ENCODE results near the gene VN1R4. TPM values are rescaled to one million over a fixed set of nuclear protein-coding genes. Genes with fewer than 3 reads are reported as not detected.
"Not testable (repeated sequence)": the region's sequence is repeated elsewhere in the genome, so short reads cannot be mapped to it uniquely, and the experiment has no call there.

Gene VN1R4, protein sequence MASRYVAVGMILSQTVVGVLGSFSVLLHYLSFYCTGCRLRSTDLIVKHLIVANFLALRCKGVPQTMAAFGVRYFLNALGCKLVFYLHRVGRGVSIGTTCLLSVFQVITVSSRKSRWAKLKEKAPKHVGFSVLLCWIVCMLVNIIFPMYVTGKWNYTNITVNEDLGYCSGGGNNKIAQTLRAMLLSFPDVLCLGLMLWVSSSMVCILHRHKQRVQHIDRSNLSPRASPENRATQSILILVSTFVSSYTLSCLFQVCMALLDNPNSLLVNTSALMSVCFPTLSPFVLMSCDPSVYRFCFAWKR
- total RNA-seq: not detected

GRCh38 chr19:53267623-53268022, at the start of gene VN1R4:
Gene VN1R4, minus strand, starts transcription at chr19:53267723. Its CDS starts 58 bp downstream, at chr19:53267665.
- H3K27me3 ChIP-seq; H3K4me3 ChIP-seq; in situ Hi-C loops (cut with MboI; ENCODE audit: low pct_ligation_motif_present in 1 of 4, low pct_unique_long_range_greater_than_20kb in 1 of 4, low sequenced_read_pairs in 3 of 4); H3K36me3 ChIP-seq; H3K4me1 ChIP-seq; DNase-seq; H3K9me3 ChIP-seq; H3K27ac ChIP-seq; intact Hi-C loops (cut with DNase I; ENCODE audit: low total_unique reads): not testable (repeated sequence)
- WGBS, 2 donors (ENCODE audit: low coverage in 1 of 2): 89 to 90% methylated on average over 2 to 4 of the region's 5 CpGs

GRCh38 chr19:53311897-53312296, 44.4 kb upstream of the VN1R4 start:
- TF ChIP-seq POLR2A (IDR thresholded peaks at IDR 0.05) (no peak), POLR2AphosphoS5 (IDR thresholded peaks at IDR 0.05) (no peak), EP300 (IDR thresholded peaks at IDR 0.05; ENCODE audit: low read depth) (no peak), CTCF (IDR thresholded peaks at IDR 0.05) (no peak)
- Histone ChIP-seq H3K27me3 (peaks cover 14% of the 10 kb centered on the region), H3K27ac (no peak overlapping the region), H3K4me3 (no peak overlapping the region), H3K36me3 (no peaks in the 10 kb centered on the region), H3K4me1 (peaks cover 0 to 5% (median 2%) of the 10 kb centered on the region in 4 donors), H3K9me3 (peaks cover 3 to 4% of the 10 kb centered on the region in 2 donors)
- intact Hi-C loops (cut with DNase I; ENCODE audit: low total_unique reads): no loop called here
- 72 to 97% methylated on average over 4 to 12 of the region's 12 CpGs for WGBS, 2 donors (ENCODE audit: low coverage in 1 of 2)
- no peak for DNase-seq
- in situ Hi-C loops (cut with MboI; ENCODE audit: low pct_ligation_motif_present in 1 of 4, low pct_unique_long_range_greater_than_20kb in 1 of 4, low sequenced_read_pairs in 3 of 4): loop anchor here in 1 of 4 donors (5.0 kb wide), 1 partner anchor 40 kb away; no protein-coding TSS in a partner anchor

GRCh38 chr19:53311044-53311443, 43.5 kb upstream of the VN1R4 start:
- intact Hi-C loops (cut with DNase I; ENCODE audit: low total_unique reads): no loop called here

DNA sequence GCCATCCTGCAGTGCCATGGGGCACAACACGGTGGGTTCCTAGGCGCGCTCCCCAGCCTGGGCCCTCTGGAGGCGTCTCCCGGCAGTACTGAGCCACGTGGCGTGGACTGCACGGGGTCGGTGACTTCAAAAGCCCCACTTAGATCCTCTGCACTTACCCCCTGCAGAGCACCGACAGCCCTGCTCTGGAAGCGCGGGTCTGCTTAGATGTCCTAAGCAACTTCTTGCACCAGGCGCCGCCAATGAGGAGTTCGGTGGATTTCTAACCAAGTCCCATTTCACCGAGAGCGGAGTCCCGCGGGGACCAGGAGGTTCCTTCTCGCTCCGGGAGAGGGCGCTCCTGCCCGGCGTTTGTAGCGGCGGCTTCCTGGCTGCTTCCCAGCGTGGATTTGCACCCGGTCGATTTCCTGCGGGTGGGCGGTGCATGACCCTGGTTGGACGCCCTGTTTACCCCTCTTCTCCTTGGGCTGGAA, 40.9 kb upstream of the VN1R4 start:
- Histone ChIP-seq H3K9me3 (peaks cover 3 to 4% of the 10 kb centered on the region in 2 donors), H3K4me3 (no peak overlapping the region), H3K27me3 (peaks cover 19% of the 10 kb centered on the region), H3K36me3 (no peaks in the 10 kb centered on the region), H3K4me1 (peaks cover 0 to 5% (median 2%) of the 10 kb centered on the region in 4 donors), H3K27ac (no peak overlapping the region)
- DNase-seq: no peak
- TF ChIP-seq POLR2AphosphoS5 (IDR thresholded peaks at IDR 0.05) (no peak), CTCF (IDR thresholded peaks at IDR 0.05) (peak in 3 of 5 experiments; percentile 22 to 36 (median 35))
- WGBS, 2 donors (ENCODE audit: low coverage in 1 of 2): 0 to 36% methylated on average over 1 to 31 of the region's 32 CpGs
- intact Hi-C loops (cut with DNase I; ENCODE audit: low total_unique reads) (no loop called here), in situ Hi-C loops (cut with MboI; ENCODE audit: low pct_ligation_motif_present in 1 of 4, low pct_unique_long_range_greater_than_20kb in 1 of 4, low sequenced_read_pairs in 3 of 4) (no loop called here)

More at GRCh38 chr19:53311044-53311443, 43.5 kb upstream of the VN1R4 start:
- in situ Hi-C loops (cut with MboI; ENCODE audit: low pct_ligation_motif_present in 1 of 4, low pct_unique_long_range_greater_than_20kb in 1 of 4, low sequenced_read_pairs in 3 of 4): loop anchor here in 1 of 4 donors (5.0 kb wide), 1 partner anchor 39 kb away; no protein-coding TSS in a partner anchor
- peaks cover 0 to 5% (median 2%) of the 10 kb centered on the region in 4 donors for H3K4me1 ChIP-seq
- H3K36me3 ChIP-seq: no peaks in the 10 kb centered on the region
- 49 to 74% methylated on average over 6 to 11 of the region's 11 CpGs for WGBS, 2 donors (ENCODE audit: low coverage in 1 of 2)
- no peak overlapping the region for H3K27ac ChIP-seq
- H3K27me3 ChIP-seq: peaks cover 14% of the 10 kb centered on the region
- no peak overlapping the region for H3K4me3 ChIP-seq
- TF ChIP-seq CTCF (IDR thresholded peaks at IDR 0.05) (no peak), POLR2AphosphoS5 (IDR thresholded peaks at IDR 0.05) (no peak), EP300 (IDR thresholded peaks at IDR 0.05; ENCODE audit: low read depth) (no peak), POLR2A (IDR thresholded peaks at IDR 0.05) (no peak)
- H3K9me3 ChIP-seq: peaks cover 3 to 4% of the 10 kb centered on the region in 2 donors
- DNase-seq: no peak

GRCh38 chr19:53301341-53301740, 33.8 kb upstream of the VN1R4 start:
- WGBS, 2 donors (ENCODE audit: low coverage in 1 of 2): no CpG with 5 or more reads among the region's 8 CpGs
- H3K36me3 ChIP-seq; in situ Hi-C loops (cut with MboI; ENCODE audit: low pct_ligation_motif_present in 1 of 4, low pct_unique_long_range_greater_than_20kb in 1 of 4, low sequenced_read_pairs in 3 of 4); H3K4me3 ChIP-seq; H3K27ac ChIP-seq; intact Hi-C loops (cut with DNase I; ENCODE audit: low total_unique reads); H3K27me3 ChIP-seq; H3K9me3 ChIP-seq; H3K4me1 ChIP-seq; DNase-seq: not testable (repeated sequence)
